ENCODE data around the gene OR6A2. TPM values are rescaled to one million over a fixed set of nuclear protein-coding genes. Genes with fewer than 3 reads are reported as not detected.

The OR6A2 gene
- total RNA-seq, 1 donor from 2014 or later, result not detected

DNA sequence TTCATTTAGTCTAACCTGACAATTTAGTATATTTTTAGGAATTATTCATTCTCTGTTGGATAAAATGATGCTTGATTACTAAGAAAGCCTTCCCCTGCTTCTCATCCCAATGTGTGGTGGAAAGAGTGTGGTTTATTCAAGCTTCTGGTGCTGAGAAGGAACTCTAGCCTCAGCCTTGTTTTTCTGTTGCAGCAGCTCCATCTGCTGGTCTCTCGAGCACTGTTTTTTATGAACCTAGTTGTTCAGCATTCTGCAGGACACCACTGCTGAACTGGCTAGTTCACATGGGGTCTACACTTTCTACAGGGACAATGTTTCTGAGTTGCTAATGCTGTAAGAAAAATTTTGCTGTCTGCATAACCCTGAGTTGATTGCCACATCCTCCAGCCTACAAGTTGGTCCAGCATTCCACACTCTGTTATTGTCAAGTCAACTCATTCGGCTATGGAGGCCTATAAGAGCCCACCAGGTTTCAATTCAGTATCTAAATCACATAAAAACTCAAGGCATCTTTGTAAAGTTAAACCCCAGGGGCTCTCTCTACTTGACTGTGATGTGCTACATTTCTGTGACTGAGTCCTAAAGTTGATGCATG lies 42.0 kb downstream of the OR6A2 start:
- peaks cover 2% of the 10 kb centered on the region for H3K27me3 Mint-ChIP-seq (ENCODE audit: low read depth)
- peaks cover 2% of the 10 kb centered on the region for H3K36me3 Mint-ChIP-seq (ENCODE audit: low read depth)
- no peaks in the 10 kb centered on the region for H3K4me1 Mint-ChIP-seq (ENCODE audit: low read depth)
- TF ChIP-seq, protein P1, sequence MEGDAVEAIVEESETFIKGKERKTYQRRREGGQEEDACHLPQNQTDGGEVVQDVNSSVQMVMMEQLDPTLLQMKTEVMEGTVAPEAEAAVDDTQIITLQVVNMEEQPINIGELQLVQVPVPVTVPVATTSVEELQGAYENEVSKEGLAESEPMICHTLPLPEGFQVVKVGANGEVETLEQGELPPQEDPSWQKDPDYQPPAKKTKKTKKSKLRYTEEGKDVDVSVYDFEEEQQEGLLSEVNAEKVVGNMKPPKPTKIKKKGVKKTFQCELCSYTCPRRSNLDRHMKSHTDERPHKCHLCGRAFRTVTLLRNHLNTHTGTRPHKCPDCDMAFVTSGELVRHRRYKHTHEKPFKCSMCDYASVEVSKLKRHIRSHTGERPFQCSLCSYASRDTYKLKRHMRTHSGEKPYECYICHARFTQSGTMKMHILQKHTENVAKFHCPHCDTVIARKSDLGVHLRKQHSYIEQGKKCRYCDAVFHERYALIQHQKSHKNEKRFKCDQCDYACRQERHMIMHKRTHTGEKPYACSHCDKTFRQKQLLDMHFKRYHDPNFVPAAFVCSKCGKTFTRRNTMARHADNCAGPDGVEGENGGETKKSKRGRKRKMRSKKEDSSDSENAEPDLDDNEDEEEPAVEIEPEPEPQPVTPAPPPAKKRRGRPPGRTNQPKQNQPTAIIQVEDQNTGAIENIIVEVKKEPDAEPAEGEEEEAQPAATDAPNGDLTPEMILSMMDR (IDR thresholded peaks at IDR 0.05), result peak; percentile 85
- no peak overlapping the region for H3K27ac Mint-ChIP-seq (ENCODE audit: unreplicated experiment)
- H3K4me3 Mint-ChIP-seq (ENCODE audit: unreplicated experiment), result no peak overlapping the region
- H3K9me3 Mint-ChIP-seq (ENCODE audit: low read depth), result peaks cover 3% of the 10 kb centered on the region
- DNase-seq (ENCODE audit: low spot score), result no peak

DNA sequence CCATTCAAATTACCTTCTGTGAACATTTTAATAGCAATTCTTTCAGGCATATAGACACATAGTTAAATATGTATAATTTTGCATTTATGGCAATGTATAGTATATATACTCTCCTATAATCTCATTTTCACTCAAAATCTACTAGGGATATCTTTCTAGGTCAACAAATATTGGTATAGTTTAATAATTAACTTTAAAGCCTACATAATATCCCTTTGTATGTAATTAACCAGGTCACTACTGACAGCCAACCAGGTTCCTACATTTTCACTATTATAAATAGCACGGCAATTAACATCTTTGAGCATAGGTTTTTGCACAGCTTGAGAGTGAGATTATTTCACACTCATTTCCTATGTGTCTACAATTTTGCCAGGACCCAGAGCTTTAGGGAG lies 43.5 kb downstream of the OR6A2 start:
- Mint-ChIP-seq H3K27ac (ENCODE audit: unreplicated experiment) (no peak overlapping the region), H3K27me3 (ENCODE audit: low read depth) (peaks cover 2% of the 10 kb centered on the region), H3K36me3 (ENCODE audit: low read depth) (no peaks in the 10 kb centered on the region), H3K9me3 (ENCODE audit: low read depth) (no peaks in the 10 kb centered on the region), H3K4me3 (ENCODE audit: unreplicated experiment) (no peak overlapping the region), H3K4me1 (ENCODE audit: low read depth) (no peaks in the 10 kb centered on the region)
- TF ChIP-seq, protein P1 (IDR thresholded peaks at IDR 0.05), result no peak
- DNase-seq (ENCODE audit: low spot score), result no peak

DNA sequence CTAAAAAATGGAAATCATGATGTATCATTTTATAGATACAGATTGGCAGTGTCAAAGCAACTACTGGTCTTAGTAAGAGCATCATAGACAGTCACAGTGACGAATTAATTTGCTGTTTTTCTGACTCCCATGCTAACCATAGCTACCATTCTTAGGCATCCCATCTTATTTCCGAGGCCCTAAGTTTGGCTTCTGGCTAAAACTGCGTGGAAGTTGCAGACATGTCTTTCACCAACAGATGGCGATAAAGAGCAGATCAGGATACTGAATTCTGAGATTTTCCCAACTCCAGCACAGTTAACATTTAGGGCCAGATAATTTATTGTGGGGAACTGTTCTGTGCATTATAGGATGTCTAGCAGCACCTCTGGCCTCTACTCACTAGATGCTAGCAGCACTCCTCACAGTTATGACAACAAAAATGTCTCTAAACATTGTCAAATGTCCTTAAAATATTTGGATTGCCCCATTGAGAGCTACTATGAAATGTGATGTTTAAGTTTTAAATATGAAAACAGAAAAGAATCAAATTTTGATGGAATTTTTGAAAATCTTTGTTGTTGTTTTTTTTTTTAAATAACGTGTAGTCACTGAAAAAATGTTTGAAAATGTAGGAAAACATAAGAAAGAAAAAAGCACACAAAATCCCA lies 44.1 kb downstream of the OR6A2 start:
- Mint-ChIP-seq H3K4me1 (ENCODE audit: low read depth) (no peaks in the 10 kb centered on the region), H3K27me3 (ENCODE audit: low read depth) (peaks cover under 1% of the 10 kb centered on the region), H3K4me3 (ENCODE audit: unreplicated experiment) (no peak overlapping the region), H3K27ac (ENCODE audit: unreplicated experiment) (no peak overlapping the region), H3K36me3 (ENCODE audit: low read depth) (no peaks in the 10 kb centered on the region), H3K9me3 (ENCODE audit: low read depth) (no peaks in the 10 kb centered on the region)
- TF ChIP-seq, protein P1 (IDR thresholded peaks at IDR 0.05), result peak; percentile 88
- no peak for DNase-seq (ENCODE audit: low spot score)

DNA sequence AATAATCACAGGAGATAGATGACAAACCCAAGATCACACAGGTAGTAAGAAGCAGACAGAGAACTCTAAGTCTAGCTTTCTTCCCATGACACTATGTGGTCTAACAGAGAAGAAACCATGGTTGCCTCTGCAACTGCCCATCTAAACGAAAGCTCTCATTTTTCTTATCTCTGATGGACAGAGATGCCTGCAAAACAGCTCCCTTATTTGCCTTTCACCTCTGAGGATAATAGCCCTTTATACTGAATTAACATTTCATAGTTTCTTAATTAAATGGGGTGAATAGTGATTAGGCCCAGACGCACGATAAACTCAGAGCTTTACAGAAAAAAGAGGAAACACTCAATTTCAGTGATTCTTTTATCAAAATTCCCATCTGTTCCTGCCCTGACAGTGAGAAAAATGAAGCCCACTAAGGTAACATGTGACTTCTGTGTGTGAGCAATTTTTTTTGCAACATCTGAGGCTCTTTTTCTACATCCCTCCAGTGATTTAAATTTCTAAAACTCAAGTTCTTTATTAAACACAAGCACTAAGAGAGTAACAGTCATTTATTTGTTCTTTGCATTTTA lies 52.3 kb downstream of the OR6A2 start:
- peaks cover 7% of the 10 kb centered on the region for H3K27me3 Mint-ChIP-seq (ENCODE audit: low read depth)
- no peaks in the 10 kb centered on the region for H3K4me1 Mint-ChIP-seq (ENCODE audit: low read depth)
- TF ChIP-seq, protein P1 (IDR thresholded peaks at IDR 0.05), result no peak
- H3K27ac Mint-ChIP-seq (ENCODE audit: unreplicated experiment), result no peak overlapping the region
- DNase-seq (ENCODE audit: low spot score), result no peak
- H3K9me3 Mint-ChIP-seq (ENCODE audit: low read depth), result no peaks in the 10 kb centered on the region
- no peaks in the 10 kb centered on the region for H3K36me3 Mint-ChIP-seq (ENCODE audit: low read depth)
- no peak overlapping the region for H3K4me3 Mint-ChIP-seq (ENCODE audit: unreplicated experiment)

DNA sequence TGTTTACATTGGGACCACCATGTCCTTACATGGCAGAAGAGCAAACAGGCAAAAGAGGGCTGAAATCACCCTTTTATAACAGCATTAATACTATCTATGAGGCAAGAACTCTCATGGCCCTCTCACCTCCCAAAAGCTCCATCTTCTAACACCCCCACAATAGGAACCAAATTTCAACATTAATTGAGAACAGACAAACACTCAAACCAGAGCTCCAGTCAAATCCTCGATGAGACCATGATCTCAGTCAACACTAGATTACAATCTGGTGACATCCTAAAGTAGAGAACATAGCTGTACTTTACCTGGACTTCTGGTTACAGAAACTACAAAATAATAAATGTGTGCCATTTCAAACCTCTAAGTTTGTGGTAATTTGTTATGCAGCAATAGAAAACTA lies 52.9 kb downstream of the OR6A2 start:
- Mint-ChIP-seq H3K36me3 (ENCODE audit: low read depth) (no peaks in the 10 kb centered on the region), H3K27me3 (ENCODE audit: low read depth) (peaks cover 13% of the 10 kb centered on the region), H3K27ac (ENCODE audit: unreplicated experiment) (no peak overlapping the region), H3K9me3 (ENCODE audit: low read depth) (no peaks in the 10 kb centered on the region), H3K4me1 (ENCODE audit: low read depth) (no peaks in the 10 kb centered on the region), H3K4me3 (ENCODE audit: unreplicated experiment) (no peak overlapping the region)
- DNase-seq (ENCODE audit: low spot score), result no peak
- TF ChIP-seq, protein P1 (IDR thresholded peaks at IDR 0.05), result no peak
